ENCODE data around the gene SPATA46.
"Not testable (repeated sequence)": the region's sequence is repeated elsewhere in the genome, so short reads cannot be mapped to it uniquely, and the experiment has no call there.

SPATA46 gene

GRCh38 chr1:162373072-162373427 is 3.6 kb downstream of the SPATA46 start:
- no peak for FAIRE-seq

DNA sequence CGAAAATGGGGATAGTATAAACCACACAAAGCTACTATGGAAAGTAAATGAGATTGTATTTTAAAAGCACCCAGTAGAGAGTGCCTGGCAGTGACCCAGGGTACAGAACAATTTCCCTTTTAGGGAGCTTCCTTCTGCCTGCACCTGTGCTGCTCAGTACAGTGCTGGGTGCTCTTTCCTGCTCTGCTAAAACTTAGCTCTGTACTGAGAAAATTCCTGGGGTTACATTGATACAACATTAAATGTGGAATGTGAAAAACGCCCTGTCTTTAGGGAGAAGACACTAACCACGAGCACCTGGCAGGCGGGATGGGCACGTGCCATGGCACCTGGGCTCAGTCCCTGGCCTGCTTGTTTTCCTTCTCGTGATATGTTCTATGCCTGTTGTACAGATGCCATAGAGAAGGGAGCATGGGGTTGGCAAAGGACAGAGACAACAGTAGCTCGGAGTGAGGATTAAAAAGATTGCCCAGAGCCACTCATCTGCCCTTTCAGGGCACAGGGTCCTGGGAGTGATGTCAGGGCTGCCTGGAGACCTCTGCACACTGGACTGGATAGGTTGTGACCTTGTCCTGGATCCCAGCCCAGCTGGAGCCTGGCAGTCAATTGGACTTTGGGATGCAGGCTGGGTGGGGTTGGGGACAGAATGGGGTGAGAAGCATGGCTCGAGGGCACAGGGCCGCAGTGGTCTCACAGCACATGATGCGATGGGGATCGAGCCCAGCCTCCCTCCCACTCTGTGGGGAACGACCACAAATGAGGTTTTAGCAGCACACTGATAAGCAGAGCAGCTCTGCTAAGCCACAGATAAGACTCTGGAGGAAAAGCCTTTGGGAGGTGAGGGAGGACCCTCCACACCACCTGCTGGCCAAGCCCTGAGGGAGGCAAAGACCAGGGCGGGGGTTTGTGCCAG is 4.2 kb downstream of the SPATA46 start:
- no peak for FAIRE-seq

- FAIRE-seq, result no peak
These were observed 5.0 kb downstream of the SPATA46 start for GRCh38 chr1:162371611-162372010.

GRCh38 chr1:162370721-162371120 is 5.9 kb downstream of the SPATA46 start:
- FAIRE-seq, result no peak

GRCh38 chr1:162370161-162370560 is 6.5 kb downstream of the SPATA46 start:
- FAIRE-seq, result no peak

GRCh38 chr1:162369571-162369970 is 7.1 kb downstream of the SPATA46 start:
- no peak for FAIRE-seq

DNA sequence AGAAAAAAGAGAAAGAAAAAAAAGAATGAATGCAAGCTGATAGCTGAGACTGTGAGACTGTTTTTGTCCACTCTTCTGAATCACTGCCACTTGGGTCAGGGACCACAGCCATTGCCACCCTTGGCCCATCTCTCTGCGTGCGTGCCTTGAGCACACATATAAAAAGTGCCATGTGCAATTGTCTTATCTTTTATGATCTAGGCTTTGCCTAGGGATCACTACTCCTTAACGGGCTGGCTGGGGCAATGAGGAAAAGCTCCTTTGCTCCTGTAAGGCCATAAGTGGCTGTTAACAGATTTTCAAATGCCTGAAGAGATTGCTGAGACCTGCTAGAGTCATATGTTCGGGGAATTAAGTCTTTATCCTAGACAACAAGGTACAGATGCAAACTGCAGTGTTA is 8.2 kb downstream of the SPATA46 start:
- FAIRE-seq, result no peak

DNA sequence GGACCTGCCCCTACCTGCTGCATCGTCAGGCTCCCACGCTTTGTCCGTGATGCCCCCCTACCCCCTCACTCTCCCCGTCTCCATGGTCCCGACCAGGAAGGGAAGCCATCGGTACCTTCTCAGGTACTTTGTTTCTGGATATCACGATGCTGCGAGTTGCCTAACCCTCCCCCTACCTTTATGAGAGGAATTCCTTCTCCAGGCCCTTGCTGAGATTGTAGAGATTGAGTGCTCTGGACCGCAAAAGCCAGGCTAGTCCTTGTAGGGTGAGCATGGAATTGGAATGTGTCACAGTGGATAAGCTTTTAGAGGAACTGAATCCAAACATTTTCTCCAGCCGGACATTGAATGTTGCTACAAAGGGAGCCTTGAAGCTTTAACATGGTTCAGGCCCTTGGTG is 8.9 kb downstream of the SPATA46 start:
- no peak for FAIRE-seq

DNA sequence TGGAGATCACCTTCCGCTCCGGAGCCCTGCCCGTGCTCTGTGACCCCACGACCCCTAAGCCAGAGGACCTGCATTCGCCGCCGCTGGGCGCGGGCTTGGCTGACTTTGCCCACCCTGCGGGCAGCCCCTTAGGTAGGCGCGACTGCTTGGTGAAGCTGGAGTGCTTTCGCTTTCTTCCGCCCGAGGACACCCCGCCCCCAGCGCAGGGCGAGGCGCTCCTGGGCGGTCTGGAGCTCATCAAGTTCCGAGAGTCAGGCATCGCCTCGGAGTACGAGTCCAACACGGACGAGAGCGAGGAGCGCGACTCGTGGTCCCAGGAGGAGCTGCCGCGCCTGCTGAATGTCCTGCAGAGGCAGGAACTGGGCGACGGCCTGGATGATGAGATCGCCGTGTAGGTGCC is 9.6 kb downstream of the SPATA46 start:
- FAIRE-seq, result no peak

GRCh38 chr1:162366671-162367070 is 10.0 kb downstream of the SPATA46 start:
- FAIRE-seq, result no peak

GRCh38 chr1:162366149-162366548 is 10.5 kb downstream of the SPATA46 start:
- no peak for FAIRE-seq

DNA sequence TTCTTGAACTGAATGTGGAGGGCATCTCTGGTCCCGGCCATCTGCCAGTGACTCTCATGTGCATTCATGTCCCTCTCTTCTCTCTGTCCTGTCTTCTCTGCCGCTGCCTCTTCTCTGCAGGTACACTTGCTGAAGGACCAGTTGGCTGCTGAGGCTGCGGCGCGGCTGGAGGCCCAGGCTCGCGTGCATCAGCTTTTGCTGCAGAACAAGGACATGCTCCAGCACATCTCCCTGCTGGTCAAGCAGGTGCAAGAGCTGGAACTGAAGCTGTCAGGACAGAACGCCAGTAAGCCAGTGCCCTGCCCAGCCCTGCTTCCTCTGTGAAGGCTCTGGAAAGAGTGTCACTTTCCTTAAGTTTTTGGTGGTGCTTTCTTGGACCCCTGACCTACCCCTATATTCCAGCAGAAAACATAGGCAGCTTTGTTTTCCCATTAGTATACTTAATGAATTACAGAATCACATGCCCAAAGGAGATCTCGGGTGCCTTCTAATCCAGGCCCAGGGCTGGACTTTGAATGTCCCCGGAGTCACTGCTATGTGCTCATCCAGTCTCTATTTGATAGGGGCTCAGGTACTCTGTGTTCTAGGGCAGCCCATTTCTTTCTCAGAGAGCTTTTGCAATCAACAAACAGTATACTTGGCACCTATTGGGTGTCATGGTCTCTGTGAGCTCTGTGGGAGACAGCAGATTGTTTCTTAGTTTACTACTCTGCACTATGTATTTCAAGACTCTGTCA is 11.2 kb downstream of the SPATA46 start:
- FAIRE-seq, result no peak

GRCh38 chr1:162364498-162364897 is 12.2 kb downstream of the SPATA46 start:
- FAIRE-seq, result no peak

- FAIRE-seq, result no peak
These were observed 12.8 kb downstream of the SPATA46 start for GRCh38 chr1:162363823-162364222.

DNA sequence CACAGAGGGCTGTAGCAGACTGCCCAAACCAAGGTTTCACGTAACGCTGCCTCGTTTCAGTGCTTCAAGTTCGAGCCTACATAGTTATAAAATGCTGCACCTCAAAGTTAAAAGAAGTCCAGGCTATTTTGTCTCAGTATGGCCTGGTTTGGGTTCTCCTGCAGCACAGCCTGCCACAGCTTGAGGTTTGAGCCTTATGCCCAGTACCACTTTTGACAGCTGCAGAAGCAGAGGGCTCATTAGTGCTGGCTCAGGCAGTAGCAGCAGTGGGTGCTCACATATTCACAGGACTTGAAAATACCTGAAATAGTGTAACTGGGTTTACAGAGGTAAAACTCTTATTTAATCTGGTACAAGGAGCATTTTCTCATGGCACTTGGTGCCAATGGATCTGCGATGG is 15.3 kb downstream of the SPATA46 start:
- no peak for FAIRE-seq

- FAIRE-seq, result no peak
These were observed 15.8 kb downstream of the SPATA46 start for GRCh38 chr1:162360874-162361260.

DNA sequence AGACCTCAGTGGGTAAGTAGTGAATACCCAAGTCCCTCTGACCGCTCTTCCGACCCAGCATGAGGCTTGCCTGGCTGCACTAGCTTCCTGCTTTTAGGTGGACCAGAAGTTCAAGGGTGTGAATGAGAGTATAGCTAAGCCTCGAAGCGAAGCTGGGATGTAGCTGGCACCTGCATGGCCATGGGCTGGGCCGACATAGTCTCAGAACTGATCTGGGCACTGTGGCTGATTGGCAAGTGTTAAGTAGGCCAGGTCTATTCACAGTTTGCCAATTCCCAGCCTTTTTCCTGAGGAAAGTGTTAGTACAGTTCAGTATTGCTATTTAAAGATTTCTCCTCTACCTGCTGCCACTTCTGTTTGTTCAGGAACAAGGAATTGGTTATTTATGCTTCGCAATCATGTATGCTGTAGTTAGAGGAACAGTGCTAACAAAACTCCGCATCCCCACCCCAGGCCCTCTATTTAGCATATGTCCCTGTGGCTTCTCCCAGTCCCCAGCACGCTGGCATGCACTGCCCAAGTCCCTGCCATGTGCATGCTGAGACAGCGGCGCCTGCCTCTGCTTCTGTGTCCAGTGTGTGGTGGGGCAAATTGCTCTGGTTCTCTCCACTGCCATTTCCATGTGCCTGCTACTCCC is 16.3 kb downstream of the SPATA46 start:
- FAIRE-seq, result no peak

DNA sequence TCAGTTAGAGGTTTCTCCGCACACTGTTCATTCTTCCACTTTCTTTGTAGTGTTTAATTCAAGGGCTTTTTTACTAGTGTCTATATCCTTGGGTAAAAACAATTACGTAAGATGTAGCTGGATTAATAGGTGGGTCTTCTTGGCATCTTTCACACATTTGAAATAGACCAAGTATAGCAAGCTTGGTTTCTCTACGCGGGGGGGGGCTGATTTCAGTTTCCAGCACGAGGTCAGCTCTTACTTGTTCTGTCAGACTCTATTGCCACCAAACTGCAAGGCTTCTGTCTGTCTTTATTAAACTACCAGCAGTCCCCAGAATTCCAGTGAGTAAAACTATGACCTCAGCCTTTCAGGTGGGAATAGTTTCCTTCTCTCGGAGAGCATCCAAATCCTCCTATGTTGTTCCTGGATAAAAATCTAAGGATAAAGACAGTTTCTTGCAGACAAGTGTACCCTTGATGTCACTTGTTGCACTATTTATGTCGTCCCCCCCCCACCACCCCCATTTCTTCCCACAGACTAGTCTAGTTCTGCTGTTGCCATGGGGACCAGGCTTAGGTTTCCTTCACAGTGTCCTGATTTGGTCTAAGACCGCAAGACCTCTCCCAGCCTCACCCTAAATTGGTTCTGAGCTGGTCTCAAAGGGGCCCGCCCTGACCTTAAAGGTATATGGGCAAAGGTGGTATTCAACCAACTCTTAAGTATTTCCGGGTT is 17.0 kb downstream of the SPATA46 start:
- no peak for FAIRE-seq

- FAIRE-seq, result no peak
These were observed 17.7 kb downstream of the SPATA46 start for GRCh38 chr1:162358928-162359327.

GRCh38 chr1:162357681-162358266 is 18.9 kb downstream of the SPATA46 start:
- peak; percentile 73 for FAIRE-seq

GRCh38 chr1:162353702-162354101 is 23.0 kb downstream of the SPATA46 start:
- FAIRE-seq, result no peak

DNA sequence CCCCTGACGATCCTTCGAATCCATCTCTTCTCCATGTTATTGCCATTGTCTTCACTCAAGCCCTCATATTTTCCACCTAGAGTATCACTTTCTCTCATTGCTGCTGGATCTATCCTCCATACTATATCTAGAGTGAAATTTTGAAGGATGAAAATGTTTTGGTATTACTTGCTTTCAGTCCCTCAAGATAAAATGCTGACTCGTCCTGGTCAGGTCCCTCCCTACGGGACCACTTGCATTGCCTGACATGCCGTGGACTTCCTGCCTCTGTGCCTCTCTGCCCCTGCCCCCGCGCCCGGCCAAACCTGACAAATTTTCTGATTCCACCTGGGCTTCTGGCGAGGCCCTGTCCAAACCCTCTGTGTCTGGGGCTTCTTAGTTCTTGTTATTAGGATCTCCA is 23.6 kb downstream of the SPATA46 start:
- no peak for FAIRE-seq

DNA sequence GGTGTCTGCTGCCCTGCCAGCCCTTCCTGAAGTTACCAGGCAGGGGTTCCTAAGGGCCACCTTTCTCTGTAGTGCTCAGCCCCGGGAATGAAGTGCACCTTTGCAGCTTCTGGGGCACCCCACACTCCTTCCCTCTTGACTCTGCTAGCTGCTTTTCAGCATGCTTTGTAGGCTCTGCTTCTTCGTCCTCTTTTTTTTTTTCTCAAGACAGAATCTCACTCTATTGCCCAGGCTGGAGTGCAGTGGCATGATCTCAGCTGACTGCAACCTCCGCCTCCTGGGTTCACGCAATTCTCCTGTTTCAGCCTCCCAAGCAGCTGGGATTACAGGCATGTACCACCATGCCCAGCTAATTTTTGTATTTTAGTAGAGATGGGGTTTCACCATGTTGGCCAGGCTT is 24.8 kb downstream of the SPATA46 start:
- FAIRE-seq, result not testable (repeated sequence)

All from TTC549 (cell line).